ENCODE measurements around the gene RNF157.
"Not testable (repeated sequence)": the region's sequence is repeated elsewhere in the genome, so short reads cannot be mapped to it uniquely, and the experiment has no call there.

The RNF157 gene

DNA sequence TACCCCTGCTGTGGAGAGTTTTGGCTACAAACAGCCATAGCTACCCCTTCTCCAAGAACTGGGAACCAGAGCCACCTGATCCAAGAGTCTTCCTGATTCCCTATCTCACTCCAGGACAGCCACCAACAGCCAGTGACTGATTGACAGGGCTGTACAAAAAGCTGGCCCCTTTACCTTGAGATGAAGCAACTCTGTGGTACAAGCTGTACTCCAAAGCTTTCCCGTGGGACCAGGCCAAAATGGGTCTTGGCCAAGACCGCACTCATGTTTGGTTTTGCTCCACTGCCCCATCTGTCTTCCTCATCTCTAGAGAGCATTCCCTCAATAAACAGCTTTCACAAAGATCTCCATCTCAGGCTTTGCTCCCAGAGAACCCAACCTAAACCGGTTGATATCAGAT is 43.6 kb downstream of the RNF157 start:
- no peak for DNase-seq (ENCODE audit: low read depth, low spot score)
- no peak overlapping the region for H3K4me3 ChIP-seq
- TF ChIP-seq EZH2 (IDR thresholded peaks at IDR 0.05) (no peak), POLR2AphosphoS5 (IDR thresholded peaks at IDR 0.05; ENCODE audit: borderline replicate concordance, low read depth, low read length) (no peak)
- no peak overlapping the region for H3K27ac ChIP-seq
- H3K9ac ChIP-seq (ENCODE audit: insufficient read length), result no peak overlapping the region
- H3K9me3 ChIP-seq (ENCODE audit: low read depth, low read length), result no peaks in the 10 kb centered on the region
- H3K36me3 ChIP-seq (ENCODE audit: insufficient read depth, low read length), result no peaks in the 10 kb centered on the region

DNA sequence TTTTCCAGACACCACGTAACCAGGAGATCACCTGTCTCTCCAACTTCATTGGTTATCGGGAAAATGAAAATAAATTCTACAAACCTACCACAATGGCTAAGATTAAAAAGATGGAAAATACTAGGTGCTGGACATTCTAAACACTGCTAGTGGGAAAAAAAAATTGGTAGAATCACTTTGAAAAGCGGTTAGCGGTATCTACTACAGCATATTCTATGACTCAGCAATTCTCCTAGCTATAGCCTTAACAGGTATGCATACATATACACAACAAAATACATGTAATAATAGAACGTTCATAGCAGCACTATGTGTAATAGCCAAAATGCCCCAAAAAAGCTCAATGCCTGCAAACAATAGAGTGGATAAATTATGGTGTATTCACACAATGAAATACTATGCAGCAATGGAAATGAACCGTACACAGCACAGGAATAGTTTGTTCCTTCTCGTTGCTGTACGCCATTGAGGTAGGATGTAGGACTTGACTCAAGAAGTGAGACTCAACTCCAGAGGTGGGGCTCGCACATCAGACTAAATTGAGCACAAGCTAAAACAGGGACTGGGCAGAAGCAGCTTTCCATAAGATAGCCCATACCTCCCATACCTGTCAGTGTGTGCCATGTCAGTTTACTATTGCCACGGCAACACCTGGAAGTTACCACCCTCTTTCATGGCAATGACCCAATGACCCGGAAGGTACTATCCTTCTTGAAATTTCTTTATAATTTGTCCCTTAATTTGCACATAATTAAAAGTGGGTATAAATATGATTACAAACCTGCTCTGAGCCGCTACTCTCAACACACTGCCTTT is 44.8 kb downstream of the RNF157 start:
- DNase-seq (ENCODE audit: low read depth, low spot score), result no peak
- H3K9ac ChIP-seq (ENCODE audit: insufficient read length), result no peak overlapping the region
- H3K36me3 ChIP-seq (ENCODE audit: insufficient read depth, low read length), result no peaks in the 10 kb centered on the region
- TF ChIP-seq POLR2AphosphoS5 (IDR thresholded peaks at IDR 0.05; ENCODE audit: borderline replicate concordance, low read depth, low read length), result no peak
- no peak for TF ChIP-seq EZH2 (IDR thresholded peaks at IDR 0.05)
- no peak for TF ChIP-seq FOXP2 (optimal IDR thresholded peaks at IDR 0.05; ENCODE audit: control extremely low read depth, extremely low read length, insufficient read depth)
- no peaks in the 10 kb centered on the region for H3K9me3 ChIP-seq (ENCODE audit: low read depth, low read length)
- H3K27ac ChIP-seq, result no peak overlapping the region
- no peak overlapping the region for H3K4me3 ChIP-seq

DNA sequence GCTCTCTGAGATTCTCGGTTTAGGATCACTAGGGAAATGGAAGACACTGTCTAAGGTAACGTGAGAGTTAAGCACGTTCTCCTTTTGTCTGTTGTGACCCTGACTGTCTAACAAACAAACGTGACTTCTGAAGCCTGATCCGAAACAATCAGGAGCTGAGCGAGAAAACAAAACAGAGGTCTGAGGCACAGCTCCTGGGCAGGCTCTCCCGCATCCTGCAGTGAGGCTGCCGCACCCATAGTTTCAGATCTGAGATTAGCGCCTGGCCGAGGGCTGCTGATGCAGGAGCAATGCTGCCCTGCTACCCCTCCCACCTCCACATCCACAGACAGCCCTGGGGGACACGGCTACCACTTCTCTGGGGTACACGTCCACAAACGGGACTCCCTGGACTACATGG is 46.7 kb downstream of the RNF157 start:
- no peak for DNase-seq (ENCODE audit: low read depth, low spot score)
- Histone ChIP-seq H3K9me3 (ENCODE audit: low read depth, low read length) (no peaks in the 10 kb centered on the region), H3K36me3 (ENCODE audit: insufficient read depth, low read length) (no peaks in the 10 kb centered on the region), H3K9ac (ENCODE audit: insufficient read length) (no peak overlapping the region), H3K27ac (no peak overlapping the region), H3K4me3 (no peak overlapping the region)
- TF ChIP-seq POLR2AphosphoS5 (IDR thresholded peaks at IDR 0.05; ENCODE audit: borderline replicate concordance, low read depth, low read length) (no peak), EZH2 (IDR thresholded peaks at IDR 0.05) (no peak), FOXP2 (optimal IDR thresholded peaks at IDR 0.05; ENCODE audit: control extremely low read depth, extremely low read length, insufficient read depth) (no peak)

DNA sequence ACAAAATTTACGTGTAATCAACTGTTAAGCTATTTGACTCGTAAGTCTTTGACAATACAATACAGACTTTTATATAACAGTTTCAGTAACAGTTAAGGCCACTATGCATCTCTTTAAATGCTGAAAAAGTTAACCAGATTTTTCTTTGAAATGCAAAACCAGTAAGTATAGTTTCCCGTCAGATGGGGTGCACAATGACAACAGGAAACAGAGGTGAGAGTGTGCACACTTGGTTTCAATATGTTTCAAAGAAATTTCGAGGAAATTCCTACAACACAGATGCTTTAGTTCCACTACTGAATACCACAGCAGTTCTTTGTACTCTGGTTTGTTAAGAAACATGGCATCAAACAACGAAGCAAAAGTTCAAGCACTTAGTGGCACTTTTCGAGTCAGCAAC is 48.4 kb downstream of the RNF157 start:
- Histone ChIP-seq H3K9me3 (ENCODE audit: low read depth, low read length) (no peaks in the 10 kb centered on the region), H3K27ac (no peak overlapping the region), H3K9ac (ENCODE audit: insufficient read length) (no peak overlapping the region), H3K36me3 (ENCODE audit: insufficient read depth, low read length) (no peaks in the 10 kb centered on the region), H3K4me3 (no peak overlapping the region)
- no peak for DNase-seq (ENCODE audit: low read depth, low spot score)
- TF ChIP-seq POLR2AphosphoS5 (IDR thresholded peaks at IDR 0.05; ENCODE audit: borderline replicate concordance, low read depth, low read length), result no peak
- TF ChIP-seq EZH2 (IDR thresholded peaks at IDR 0.05), result no peak
- no peak for TF ChIP-seq FOXP2 (optimal IDR thresholded peaks at IDR 0.05; ENCODE audit: control extremely low read depth, extremely low read length, insufficient read depth)

DNA sequence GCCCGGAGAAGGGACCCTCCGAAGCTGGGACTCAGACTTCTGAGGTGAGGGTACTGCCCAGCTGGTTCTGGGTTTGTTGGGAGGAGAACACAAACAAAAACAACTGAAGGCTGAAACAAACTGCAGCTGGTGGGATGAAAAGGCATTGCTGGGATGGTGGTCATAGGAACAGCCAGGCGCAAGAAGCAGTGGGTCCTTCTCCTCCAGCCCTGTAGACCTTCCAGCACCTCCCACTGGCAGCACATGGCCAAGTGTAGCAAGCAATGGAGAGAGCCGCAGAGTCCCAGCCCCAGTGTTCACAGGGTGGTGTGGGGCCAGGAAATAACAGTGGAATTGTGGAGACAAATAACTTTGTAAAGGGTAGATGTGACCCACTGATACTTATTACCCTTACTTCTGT is 50.6 kb downstream of the RNF157 start:
- TF ChIP-seq EZH2 (IDR thresholded peaks at IDR 0.05) (no peak), FOXP2 (optimal IDR thresholded peaks at IDR 0.05; ENCODE audit: control extremely low read depth, extremely low read length, insufficient read depth) (no peak)
- no peaks in the 10 kb centered on the region for H3K36me3 ChIP-seq (ENCODE audit: insufficient read depth, low read length)
- H3K9ac ChIP-seq (ENCODE audit: insufficient read length), result no peak overlapping the region
- DNase-seq (ENCODE audit: low read depth, low spot score), result no peak
- no peak overlapping the region for H3K4me3 ChIP-seq
- no peak overlapping the region for H3K27ac ChIP-seq
- H3K9me3 ChIP-seq (ENCODE audit: low read depth, low read length), result no peaks in the 10 kb centered on the region

DNA sequence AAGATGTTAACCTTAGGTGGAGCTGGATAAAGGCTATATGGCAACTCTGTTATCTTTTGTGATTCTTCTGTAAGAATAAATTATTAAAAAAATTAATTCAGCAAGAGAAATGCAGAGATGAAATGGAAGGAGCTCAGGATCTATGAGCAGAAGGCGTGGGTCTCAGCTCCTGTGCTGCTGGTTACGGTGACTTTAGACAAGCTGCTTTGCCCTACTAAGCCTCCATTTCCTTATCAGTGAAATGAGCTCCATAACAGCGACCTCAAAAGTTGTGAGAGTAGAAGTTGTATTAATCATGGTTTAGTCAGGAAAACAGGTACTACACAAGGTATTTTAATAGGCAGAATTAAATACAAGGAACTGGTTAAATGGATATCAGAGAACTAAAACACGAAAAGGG is 51.0 kb downstream of the RNF157 start:
- Histone ChIP-seq H3K36me3 (ENCODE audit: insufficient read depth, low read length) (no peaks in the 10 kb centered on the region), H3K9me3 (ENCODE audit: low read depth, low read length) (no peaks in the 10 kb centered on the region), H3K4me3 (no peak overlapping the region), H3K9ac (ENCODE audit: insufficient read length) (no peak overlapping the region), H3K27ac (no peak overlapping the region)
- DNase-seq (ENCODE audit: low read depth, low spot score), result no peak
- TF ChIP-seq FOXP2 (optimal IDR thresholded peaks at IDR 0.05; ENCODE audit: control extremely low read depth, extremely low read length, insufficient read depth) (no peak), POLR2AphosphoS5 (IDR thresholded peaks at IDR 0.05; ENCODE audit: borderline replicate concordance, low read depth, low read length) (no peak), EZH2 (IDR thresholded peaks at IDR 0.05) (no peak)

DNA sequence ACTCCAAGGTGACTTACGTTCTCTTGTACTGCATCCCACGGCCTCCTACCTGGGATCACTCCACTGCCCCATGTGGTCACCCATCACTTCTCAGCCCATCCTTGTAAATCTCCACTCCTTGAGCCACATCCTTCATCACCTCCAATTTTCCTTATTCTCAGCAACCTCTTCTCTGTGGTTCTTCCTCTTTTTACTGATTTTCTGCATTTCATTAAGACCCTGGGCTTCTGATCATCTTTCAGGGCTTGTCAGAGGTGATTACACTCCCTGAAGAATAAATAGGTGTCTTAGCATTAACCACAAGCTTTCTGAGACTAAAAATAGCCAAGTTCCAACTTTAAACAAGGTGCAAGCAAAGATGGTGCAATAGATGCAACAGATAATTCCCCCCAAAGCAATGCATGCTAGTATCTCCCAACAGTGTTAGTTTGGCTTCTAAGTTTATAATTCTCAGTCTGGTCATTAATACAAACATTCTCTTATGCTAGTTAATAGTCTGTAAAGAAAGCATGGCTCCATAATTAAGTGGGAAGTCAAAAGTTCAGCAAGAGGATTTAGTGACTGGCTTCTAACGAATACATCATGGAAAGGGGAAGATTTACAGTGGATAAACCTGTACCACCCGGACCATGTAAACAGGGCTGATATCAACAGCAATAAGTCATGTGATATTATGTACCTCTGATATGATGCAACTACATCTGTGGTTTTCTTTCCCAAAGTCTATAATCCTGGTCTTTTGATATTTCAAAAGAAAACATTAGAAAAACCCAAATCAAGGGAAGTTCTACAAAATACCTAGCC is 51.9 kb downstream of the RNF157 start:
- H3K27ac ChIP-seq, result no peak overlapping the region
- no peak overlapping the region for H3K9ac ChIP-seq (ENCODE audit: insufficient read length)
- H3K4me3 ChIP-seq, result no peak overlapping the region
- no peak for DNase-seq (ENCODE audit: low read depth, low spot score)
- H3K9me3 ChIP-seq (ENCODE audit: low read depth, low read length), result no peaks in the 10 kb centered on the region
- TF ChIP-seq FOXP2 (optimal IDR thresholded peaks at IDR 0.05; ENCODE audit: control extremely low read depth, extremely low read length, insufficient read depth) (no peak), POLR2AphosphoS5 (IDR thresholded peaks at IDR 0.05; ENCODE audit: borderline replicate concordance, low read depth, low read length) (no peak), EZH2 (IDR thresholded peaks at IDR 0.05) (no peak)
- H3K36me3 ChIP-seq (ENCODE audit: insufficient read depth, low read length), result no peaks in the 10 kb centered on the region

DNA sequence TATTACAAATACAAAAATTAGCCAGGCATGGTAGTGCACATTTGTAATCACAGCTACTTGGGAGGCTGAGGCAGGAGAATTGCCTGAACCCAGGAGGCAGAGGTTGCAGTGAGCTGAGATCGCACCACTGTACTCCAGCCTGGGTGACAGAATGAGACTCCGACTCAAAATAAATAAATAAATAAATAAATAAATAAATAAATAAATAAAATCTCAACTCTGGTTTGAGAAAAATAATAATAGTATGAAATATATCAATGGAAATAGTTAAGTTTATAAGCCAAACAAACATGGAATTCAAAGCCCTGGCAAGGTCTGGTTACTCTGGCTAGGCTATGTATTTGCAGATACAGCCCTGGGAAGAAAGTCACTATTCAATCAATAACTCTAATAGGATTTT is 53.5 kb downstream of the RNF157 start:
- not testable (repeated sequence) for H3K4me3 ChIP-seq; H3K9ac ChIP-seq (ENCODE audit: insufficient read length); DNase-seq (ENCODE audit: low read depth, low spot score); H3K27ac ChIP-seq; H3K9me3 ChIP-seq (ENCODE audit: low read depth, low read length); H3K36me3 ChIP-seq (ENCODE audit: insufficient read depth, low read length)

DNA sequence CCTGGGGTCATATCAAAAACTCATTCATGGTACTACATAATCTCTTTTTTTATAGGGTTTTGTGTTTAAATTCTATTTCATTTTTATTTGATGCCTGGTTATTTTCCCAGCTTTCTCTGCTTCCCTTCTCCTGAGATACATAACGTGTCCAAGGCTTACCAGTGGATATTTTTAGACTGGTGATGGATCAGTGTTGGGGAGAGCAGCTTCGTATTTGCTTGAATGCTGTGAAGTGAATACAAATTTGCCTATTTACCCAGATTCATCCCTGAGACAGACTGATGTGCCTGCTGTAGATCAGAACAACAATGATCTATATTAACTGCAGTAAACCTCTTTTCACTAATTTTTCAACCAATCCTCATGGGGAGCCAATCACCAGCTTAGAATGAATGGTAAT is 56.0 kb downstream of the RNF157 start:
- DNase-seq (ENCODE audit: low read depth, low spot score), result no peak
- Histone ChIP-seq H3K36me3 (ENCODE audit: insufficient read depth, low read length) (no peaks in the 10 kb centered on the region), H3K9me3 (ENCODE audit: low read depth, low read length) (no peaks in the 10 kb centered on the region), H3K27ac (no peak overlapping the region), H3K4me3 (no peak overlapping the region), H3K9ac (ENCODE audit: insufficient read length) (no peak overlapping the region)
- TF ChIP-seq EZH2 (IDR thresholded peaks at IDR 0.05) (no peak), POLR2AphosphoS5 (IDR thresholded peaks at IDR 0.05; ENCODE audit: borderline replicate concordance, low read depth, low read length) (no peak), FOXP2 (optimal IDR thresholded peaks at IDR 0.05; ENCODE audit: control extremely low read depth, extremely low read length, insufficient read depth) (no peak)
